ENCODE data around the gene DDX27. TPM values are rescaled to one million over a fixed set of nuclear protein-coding genes. Genes with fewer than 3 reads are reported as not detected.
"Not testable (repeated sequence)": the region's sequence is repeated elsewhere in the genome, so short reads cannot be mapped to it uniquely, and the experiment has no call there.

Gene DDX27
- total RNA-seq, 1 experiment from 2014 or later: 43.7 TPM

- Histone ChIP-seq H3K27me3 (replicated peaks) (no peaks in the 10 kb centered on the region), H3K4me3 (no peak overlapping the region)
- DNase-seq (ENCODE audit: low read depth in 1 of 2, low spot score in 2 of 2): peak; percentile 84 to 93
These were observed 2.1 kb upstream of the DDX27 start for GRCh38 chr20:49216991-49217578.

GRCh38 chr20:49218739-49219090 is 501 bp upstream of the DDX27 start:
- not testable (repeated sequence) for H3K4me3 ChIP-seq; H3K27me3 ChIP-seq (replicated peaks); DNase-seq (ENCODE audit: low read depth in 1 of 2, low spot score in 2 of 2); H3K9me3 ChIP-seq (replicated peaks)
- Histone ChIP-seq H3K4me1 (replicated peaks) (peaks cover 11% of the 10 kb centered on the region), H3K27ac (peak overlapping the region; percentile 8; the same call in 1 of the 2 replicates), H3K36me3 (peaks cover 34% of the 10 kb centered on the region)

More at GRCh38 chr20:49216991-49217578, 2.1 kb upstream of the DDX27 start:
- peaks cover 11% of the 10 kb centered on the region for H3K4me1 ChIP-seq (replicated peaks)
- H3K36me3 ChIP-seq: peaks cover 19% of the 10 kb centered on the region
- H3K9me3 ChIP-seq (replicated peaks): no peaks in the 10 kb centered on the region
- no peak overlapping the region for H3K27ac ChIP-seq

- H3K27me3 ChIP-seq (replicated peaks): no peaks in the 10 kb centered on the region
- peaks cover 46% of the 10 kb centered on the region for H3K36me3 ChIP-seq
- no peaks in the 10 kb centered on the region for H3K9me3 ChIP-seq (replicated peaks)
- peak overlapping the region; percentile 53; the same call in 1 of the 2 replicates for H3K27ac ChIP-seq
- peak overlapping the region; percentile 64 for H3K4me3 ChIP-seq
- no peak for DNase-seq (ENCODE audit: low read depth in 1 of 2, low spot score in 2 of 2)
- H3K4me1 ChIP-seq (replicated peaks): peaks cover 11% of the 10 kb centered on the region
These were observed 962 bp downstream of the DDX27 start for GRCh38 chr20:49219924-49220831.

- peaks cover 83% of the 10 kb centered on the region for H3K36me3 ChIP-seq
- no peak for DNase-seq (ENCODE audit: low read depth in 1 of 2, low spot score in 2 of 2)
- H3K9me3 ChIP-seq (replicated peaks): no peaks in the 10 kb centered on the region
- H3K4me1 ChIP-seq (replicated peaks): no peaks in the 10 kb centered on the region
- no peak overlapping the region for H3K27ac ChIP-seq
- no peak overlapping the region for H3K4me3 ChIP-seq
- H3K27me3 ChIP-seq (replicated peaks): no peaks in the 10 kb centered on the region
These were observed 6.7 kb downstream of the DDX27 start for GRCh38 chr20:49225896-49226295.

GRCh38 chr20:49228676-49229075 is 9.5 kb downstream of the DDX27 start:
- Histone ChIP-seq H3K4me1 (replicated peaks) (no peaks in the 10 kb centered on the region), H3K27ac (no peak overlapping the region), H3K36me3 (peaks cover 75% of the 10 kb centered on the region), H3K4me3 (no peak overlapping the region), H3K9me3 (replicated peaks) (no peaks in the 10 kb centered on the region), H3K27me3 (replicated peaks) (no peaks in the 10 kb centered on the region)
- DNase-seq (ENCODE audit: low read depth in 1 of 2, low spot score in 2 of 2): no peak

GRCh38 chr20:49229381-49229780 is 10.2 kb downstream of the DDX27 start:
- no peak overlapping the region for H3K27ac ChIP-seq
- no peaks in the 10 kb centered on the region for H3K27me3 ChIP-seq (replicated peaks)
- H3K4me1 ChIP-seq (replicated peaks): no peaks in the 10 kb centered on the region
- no peaks in the 10 kb centered on the region for H3K9me3 ChIP-seq (replicated peaks)
- no peak for DNase-seq (ENCODE audit: low read depth in 1 of 2, low spot score in 2 of 2)
- peaks cover 75% of the 10 kb centered on the region for H3K36me3 ChIP-seq
- no peak overlapping the region for H3K4me3 ChIP-seq

- H3K9me3 ChIP-seq (replicated peaks): no peaks in the 10 kb centered on the region
- DNase-seq (ENCODE audit: low read depth in 1 of 2, low spot score in 2 of 2): no peak
- H3K4me1 ChIP-seq (replicated peaks): no peaks in the 10 kb centered on the region
- H3K27me3 ChIP-seq (replicated peaks): no peaks in the 10 kb centered on the region
- no peak overlapping the region for H3K4me3 ChIP-seq
- no peak overlapping the region for H3K27ac ChIP-seq
- peaks cover 75% of the 10 kb centered on the region for H3K36me3 ChIP-seq
These were observed 10.8 kb downstream of the DDX27 start for GRCh38 chr20:49230021-49230420.

- H3K27me3 ChIP-seq (replicated peaks): no peaks in the 10 kb centered on the region
- H3K27ac ChIP-seq: no peak overlapping the region
- peaks cover 76% of the 10 kb centered on the region for H3K36me3 ChIP-seq
- no peak overlapping the region for H3K4me3 ChIP-seq
- no peaks in the 10 kb centered on the region for H3K9me3 ChIP-seq (replicated peaks)
- H3K4me1 ChIP-seq (replicated peaks): no peaks in the 10 kb centered on the region
- no peak for DNase-seq (ENCODE audit: low read depth in 1 of 2, low spot score in 2 of 2)
These were observed 11.4 kb downstream of the DDX27 start for GRCh38 chr20:49230561-49231133.

GRCh38 chr20:49231471-49231870 is 12.3 kb downstream of the DDX27 start:
- Histone ChIP-seq H3K9me3 (replicated peaks) (no peaks in the 10 kb centered on the region), H3K27ac (no peak overlapping the region), H3K4me3 (no peak overlapping the region), H3K27me3 (replicated peaks) (no peaks in the 10 kb centered on the region), H3K36me3 (peaks cover 76% of the 10 kb centered on the region), H3K4me1 (replicated peaks) (no peaks in the 10 kb centered on the region)
- DNase-seq (ENCODE audit: low read depth in 1 of 2, low spot score in 2 of 2): no peak

GRCh38 chr20:49233226-49233625 is 14.0 kb downstream of the DDX27 start:
- Histone ChIP-seq H3K36me3 (peaks cover 84% of the 10 kb centered on the region), H3K4me1 (replicated peaks) (no peaks in the 10 kb centered on the region), H3K9me3 (replicated peaks) (no peaks in the 10 kb centered on the region), H3K4me3 (no peak overlapping the region), H3K27me3 (replicated peaks) (no peaks in the 10 kb centered on the region), H3K27ac (no peak overlapping the region)
- DNase-seq (ENCODE audit: low read depth in 1 of 2, low spot score in 2 of 2): no peak

GRCh38 chr20:49234831-49235230 is 15.6 kb downstream of the DDX27 start:
- no peaks in the 10 kb centered on the region for H3K9me3 ChIP-seq (replicated peaks)
- no peak overlapping the region for H3K27ac ChIP-seq
- H3K27me3 ChIP-seq (replicated peaks): no peaks in the 10 kb centered on the region
- no peaks in the 10 kb centered on the region for H3K4me1 ChIP-seq (replicated peaks)
- no peak for DNase-seq (ENCODE audit: low read depth in 1 of 2, low spot score in 2 of 2)
- peaks cover 84% of the 10 kb centered on the region for H3K36me3 ChIP-seq
- no peak overlapping the region for H3K4me3 ChIP-seq

- H3K4me3 ChIP-seq: no peak overlapping the region
- no peak overlapping the region for H3K27ac ChIP-seq
- H3K27me3 ChIP-seq (replicated peaks): no peaks in the 10 kb centered on the region
- DNase-seq (ENCODE audit: low read depth in 1 of 2, low spot score in 2 of 2): no peak
- H3K36me3 ChIP-seq: peaks cover 83% of the 10 kb centered on the region
- no peaks in the 10 kb centered on the region for H3K9me3 ChIP-seq (replicated peaks)
- no peaks in the 10 kb centered on the region for H3K4me1 ChIP-seq (replicated peaks)
These were observed 17.1 kb downstream of the DDX27 start for GRCh38 chr20:49236301-49236700.

- no peaks in the 10 kb centered on the region for H3K4me1 ChIP-seq (replicated peaks)
- no peak overlapping the region for H3K27ac ChIP-seq
- H3K36me3 ChIP-seq: peaks cover 88% of the 10 kb centered on the region
These were observed 18.3 kb downstream of the DDX27 start for GRCh38 chr20:49237531-49237930.

More at GRCh38 chr20:49237531-49237930, 18.3 kb downstream of the DDX27 start:
- Histone ChIP-seq H3K9me3 (replicated peaks) (no peaks in the 10 kb centered on the region), H3K4me3 (no peak overlapping the region), H3K27me3 (replicated peaks) (no peaks in the 10 kb centered on the region)
- no peak for DNase-seq (ENCODE audit: low read depth in 1 of 2, low spot score in 2 of 2)
